GM12891 (cell line): ENCODE results near the gene SEMG1.

Experiments used
- DNase-seq: peaks from one replicate; pipeline ENCODE4 v3.0.0; 2011; ENCODE audit warnings: low spot score; ENCODE audit not compliant: insufficient read length
- FAIRE-seq: peaks from 2 replicates; lab custom pipeline; 2011; peaks lifted over from hg19 to GRCh38; lab: Jason Lieb, UNC
- PAX5 ChIP-seq: IDR thresholded peaks from 2 replicates; pipeline ENCODE4 v1.6.1; 2011; ENCODE audit warnings: low read length, moderate library complexity, mild to moderate bottlenecking; ENCODE audit not compliant: insufficient read depth, severe bottlenecking
- POLR2A ChIP-seq: IDR thresholded peaks from 2 replicates; pipeline ENCODE4 v1.6.1; 2011; ENCODE audit warnings: low read depth, low read length, control low read depth
- POLR2AphosphoS5 ChIP-seq: IDR thresholded peaks from 2 replicates; pipeline ENCODE4 v1.6.1; 2011; ENCODE audit warnings: low read depth, low read length, control low read depth
- POU2F2 ChIP-seq: IDR thresholded peaks from 2 replicates; pipeline ENCODE4 v1.6.1; 2011; ENCODE audit warnings: low read depth, mild to moderate bottlenecking, control low read depth, low read length, moderate library complexity
- SPI1 ChIP-seq: IDR thresholded peaks from 2 replicates; pipeline ENCODE4 v1.6.1; 2011; ENCODE audit warnings: low read depth, low read length, control low read depth
- TAF1 ChIP-seq: IDR thresholded peaks from 2 replicates; pipeline ENCODE4 v1.6.1; 2011; ENCODE audit warnings: low read depth, low read length, control low read depth

SEMG1 gene

GRCh38 chr20:45183084-45183483 lies 23.7 kb upstream of the SEMG1 start:
- DNase-seq = no peak
- no peak for FAIRE-seq
- TF ChIP-seq PAX5 (no peak), SPI1 (no peak), POLR2AphosphoS5 (no peak), POU2F2 (no peak), TAF1 (no peak), POLR2A (no peak)

GRCh38 chr20:45187693-45188092 lies 19.1 kb upstream of the SEMG1 start:
- FAIRE-seq (no peak), DNase-seq (no peak)
- TF ChIP-seq POU2F2 = no peak
- no peak for TF ChIP-seq POLR2AphosphoS5
- no peak for TF ChIP-seq TAF1
- no peak for TF ChIP-seq PAX5
- TF ChIP-seq SPI1 = no peak
- no peak for TF ChIP-seq POLR2A

GRCh38 chr20:45189067-45189609 lies 17.7 kb upstream of the SEMG1 start:
- DNase-seq (no peak), FAIRE-seq (no peak)
- TF ChIP-seq SPI1 (no peak), POU2F2 (no peak), PAX5 (no peak), POLR2AphosphoS5 (no peak), POLR2A (no peak), TAF1 (no peak)

- TF ChIP-seq TAF1 (no peak), POLR2A (no peak), PAX5 (no peak), SPI1 (no peak), POU2F2 (no peak), POLR2AphosphoS5 (no peak)
- FAIRE-seq = no peak
- DNase-seq = no peak
Measured at GRCh38 chr20:45189861-45190260, 17.0 kb upstream of the SEMG1 start.

- FAIRE-seq (no peak), DNase-seq (no peak)
- TF ChIP-seq SPI1 = no peak
- no peak for TF ChIP-seq POLR2AphosphoS5
- TF ChIP-seq POLR2A = no peak
- no peak for TF ChIP-seq TAF1
- TF ChIP-seq POU2F2 = no peak
- no peak for TF ChIP-seq PAX5
Measured at GRCh38 chr20:45191926-45192325, 14.9 kb upstream of the SEMG1 start.

GRCh38 chr20:45193331-45193730 lies 13.5 kb upstream of the SEMG1 start:
- TF ChIP-seq POLR2A (no peak), POLR2AphosphoS5 (no peak), POU2F2 (no peak), SPI1 (no peak), TAF1 (no peak), PAX5 (no peak)
- no peak for DNase-seq
- FAIRE-seq = no peak

GRCh38 chr20:45209924-45210323 lies 3.1 kb downstream of the SEMG1 start:
- no peak for TF ChIP-seq POLR2A
- TF ChIP-seq POU2F2 = no peak
- TF ChIP-seq POLR2AphosphoS5 = no peak
- TF ChIP-seq TAF1 = no peak
- no peak for TF ChIP-seq PAX5
- FAIRE-seq (no peak), DNase-seq (no peak)

- TF ChIP-seq TAF1 (no peak), POLR2A (no peak), PAX5 (no peak), POU2F2 (no peak), SPI1 (no peak), POLR2AphosphoS5 (no peak)
- no peak for FAIRE-seq
- no peak for DNase-seq
Measured at GRCh38 chr20:45211569-45212474, 5.0 kb downstream of the SEMG1 start.

- FAIRE-seq = no peak
- TF ChIP-seq SPI1 (no peak), POLR2AphosphoS5 (no peak), PAX5 (no peak), POU2F2 (no peak), TAF1 (no peak), POLR2A (no peak)
- DNase-seq = no peak
Measured at GRCh38 chr20:45212836-45213235, 6.0 kb downstream of the SEMG1 start.

GRCh38 chr20:45218124-45218523 lies 11.3 kb downstream of the SEMG1 start:
- DNase-seq (no peak), FAIRE-seq (no peak)
- TF ChIP-seq PAX5 (no peak), SPI1 (no peak), POLR2AphosphoS5 (no peak), TAF1 (no peak), POU2F2 (no peak), POLR2A (no peak)
